GM19324 (cell line): Measurements from ENCODE around the gene XAB2.

Experiments used
- ATAC-seq: cut with Tn5 transposase; IDR thresholded peaks from one replicate; pipeline ENCODE4 v1.9.1; 2021; ENCODE audit warnings: mild to moderate bottlenecking, moderate library complexity; ENCODE audit not compliant: unreplicated experiment, low FRiP score

Gene XAB2

GRCh38 chr19:7636317-7636690 lies 7.0 kb upstream of the XAB2 start:
- ATAC-seq, result no peak

GRCh38 chr19:7635670-7636069 lies 6.3 kb upstream of the XAB2 start:
- ATAC-seq, result no peak

GRCh38 chr19:7633698-7634097 lies 4.4 kb upstream of the XAB2 start, which contains the start of gene PCP2:
TSS of gene PCP2 (minus strand) at chr19:7633719. CDS start at chr19:7633457, 262 bp downstream.
- no peak for ATAC-seq

GRCh38 chr19:7632340-7633203 lies 3.2 kb upstream of the XAB2 start:
- ATAC-seq, result no peak

- no peak for ATAC-seq
These were observed 2.2 kb upstream of the XAB2 start for GRCh38 chr19:7631577-7631976.

GRCh38 chr19:7628589-7629311 lies 595 bp downstream of the XAB2 start:
- ATAC-seq, result no peak

GRCh38 chr19:7627166-7627565 lies 2.2 kb downstream of the XAB2 start:
- ATAC-seq, result no peak

- ATAC-seq, result no peak
These were observed 3.5 kb downstream of the XAB2 start for GRCh38 chr19:7625763-7626372.

- ATAC-seq, result no peak
These were observed 4.5 kb downstream of the XAB2 start for GRCh38 chr19:7624810-7625209.

- no peak for ATAC-seq
These were observed 5.4 kb downstream of the XAB2 start for GRCh38 chr19:7623725-7624603.

- no peak for ATAC-seq
These were observed 6.2 kb downstream of the XAB2 start for GRCh38 chr19:7622933-7623685.

GRCh38 chr19:7620442-7621412 lies 8.6 kb downstream of the XAB2 start:
- no peak for ATAC-seq

- no peak for ATAC-seq
These were observed 9.5 kb downstream of the XAB2 start for GRCh38 chr19:7619671-7620441.

GRCh38 chr19:7618771-7619510 lies 10.4 kb downstream of the XAB2 start:
- ATAC-seq, result no peak

- no peak for ATAC-seq
These were observed 11.0 kb downstream of the XAB2 start for GRCh38 chr19:7618348-7618747.

GRCh38 chr19:7617735-7618134 lies 11.6 kb downstream of the XAB2 start:
- ATAC-seq, result no peak

- no peak for ATAC-seq
These were observed 12.2 kb downstream of the XAB2 start for GRCh38 chr19:7617172-7617571.
